SU-DHL-6 (cell line): ENCODE results near the gene ROR1.

Source experiments
- H2AFZ ChIP-seq: fragments of 200-600 bp; sonication (generic); 2 replicates; pipeline ENCODE4 v1.6.1; 2014; ENCODE audit warnings: low read depth, mild to moderate bottlenecking, moderate library complexity, mixed read lengths, antibody characterized with exemption, low read length; ENCODE audit not compliant: severe bottlenecking
- H3F3A ChIP-seq: fragments of 200-600 bp; shearing (Covaris generic); 2 replicates; pipeline ENCODE4 v1.6.0; 2016; ENCODE audit warnings: antibody characterized with exemption, mild to moderate bottlenecking; ENCODE audit not compliant: insufficient read depth
- H3K27ac ChIP-seq: fragments of 200-600 bp; sonication (generic); 2 replicates; pipeline ENCODE4 v1.5.1; 2016; ENCODE audit warnings: low read depth, mild to moderate bottlenecking, low read length, moderate library complexity, mixed read lengths
- H3K27me3 ChIP-seq: fragments of 200-600 bp; sonication (generic), shearing (Covaris generic); 2 replicates; pipeline ENCODE4 v1.6.0; 2014; ENCODE audit warnings: mild to moderate bottlenecking, low read length
- H3K36me3 ChIP-seq: fragments of 200-600 bp; sonication (generic); 2 replicates; pipeline ENCODE4 v1.6.1; 2014; ENCODE audit warnings: mild to moderate bottlenecking, low read length, mixed read lengths
- H3K4me2 ChIP-seq: fragments of 300-600, 200-600 bp; shearing (Covaris generic), sonication (generic); 2 replicates; pipeline ENCODE4 v1.6.0; 2014; ENCODE audit warnings: low read length, low read depth, mild to moderate bottlenecking; ENCODE audit not compliant: poor library complexity, severe bottlenecking
- H3K4me3 ChIP-seq: fragments of 200-600 bp; sonication (generic); 2 replicates; pipeline ENCODE4 v1.5.1; 2014; ENCODE audit warnings: antibody characterized with exemption, low read length, mild to moderate bottlenecking, mixed read lengths; ENCODE audit not compliant: insufficient read depth, poor library complexity, severe bottlenecking
- H3K79me2 ChIP-seq: fragments of 200-600 bp; sonication (generic); 2 replicates; pipeline ENCODE4 v1.6.1; 2014; ENCODE audit warnings: mild to moderate bottlenecking, low read length, moderate library complexity; ENCODE audit not compliant: insufficient read depth
- H3K9ac ChIP-seq: fragments of 200-600 bp; sonication (generic); 2 replicates; pipeline ENCODE4 v1.7.0; 2014; ENCODE audit warnings: mild to moderate bottlenecking, low read length
- H3K9me2 ChIP-seq: fragments of 200-600 bp; sonication (generic); replicated peaks from 2 replicates; pipeline ENCODE4 v1.6.1; 2014; ENCODE audit warnings: low read length; ENCODE audit not compliant: insufficient read depth
- H3K9me3 ChIP-seq: fragments of 200-600 bp; sonication (generic); 2 replicates; pipeline ENCODE4 v1.6.1; 2014; ENCODE audit warnings: low read length, mixed read lengths; ENCODE audit not compliant: insufficient read depth
- H4K20me1 ChIP-seq: fragments of 200-600 bp; sonication (generic); 2 replicates; pipeline ENCODE4 v1.6.1; 2014; ENCODE audit warnings: low read depth, mild to moderate bottlenecking, antibody characterized with exemption, low read length, moderate library complexity, mixed read lengths
- CTCF ChIP-seq: fragments of 200-600 bp; sonication (generic); IDR thresholded peaks from one replicate; pipeline ENCODE4 v1.5.1; 2017; ENCODE audit warnings: antibody characterized with exemption, mild to moderate bottlenecking, low read length, moderate library complexity; ENCODE audit not compliant: insufficient read depth, poor library complexity, severe bottlenecking
- EZH2phosphoT487 ChIP-seq: fragments of 200-600 bp; sonication (generic), shearing (Covaris generic); conservative IDR thresholded peaks from 2 replicates; pipeline ENCODE4 v1.6.1; 2018; ENCODE audit warnings: mild to moderate bottlenecking, antibody characterized with exemption, low read length, moderate library complexity, mixed read lengths

Gene ROR1

GRCh38 chr1:64200064-64200463 lies 426.2 kb downstream of the ROR1 start:
- H3K27me3 ChIP-seq: no peaks in the 10 kb centered on the region
- TF ChIP-seq EZH2phosphoT487 (no peak), CTCF (no peak)
- H3K36me3 ChIP-seq: no peaks in the 10 kb centered on the region
- H3K4me2 ChIP-seq: no peak overlapping the region
- no peak overlapping the region for H2AFZ ChIP-seq
- H3K4me3 ChIP-seq: no peak overlapping the region
- H4K20me1 ChIP-seq: no peaks in the 10 kb centered on the region
- no peaks in the 10 kb centered on the region for H3K79me2 ChIP-seq
- H3F3A ChIP-seq: no peaks in the 10 kb centered on the region
- no peaks in the 10 kb centered on the region for H3K9me3 ChIP-seq
- H3K9ac ChIP-seq: no peak overlapping the region
- no peak overlapping the region for H3K27ac ChIP-seq
- H3K9me2 ChIP-seq: no peaks in the 10 kb centered on the region

- Histone ChIP-seq H3K27me3 (no peaks in the 10 kb centered on the region), H3K27ac (no peak within 1 kb of the TSS), H3F3A (no peaks in the 10 kb centered on the region), H3K9ac (no peak within 1 kb of the TSS), H2AFZ (no peak within 1 kb of the TSS), H3K79me2 (no peaks in the 10 kb centered on the region), H3K4me2 (no peak within 1 kb of the TSS), H3K36me3 (no peaks in the 10 kb centered on the region), H4K20me1 (no peaks in the 10 kb centered on the region), H3K9me2 (no peaks in the 10 kb centered on the region), H3K4me3 (no peak within 1 kb of the TSS), H3K9me3 (no peaks in the 10 kb centered on the region)
- TF ChIP-seq CTCF (no peak), EZH2phosphoT487 (no peak)
These were observed 429.6 kb downstream of the ROR1 start, which contains the start of gene UBE2U for GRCh38 chr1:64203420-64203819. UBE2U (plus strand) TSS chr1:64203623; CDS start chr1:64204051, 428 bp downstream.

- H3K9me3 ChIP-seq: no peaks in the 10 kb centered on the region
- no peaks in the 10 kb centered on the region for H4K20me1 ChIP-seq
- H3K27ac ChIP-seq: no peak overlapping the region
- no peaks in the 10 kb centered on the region for H3K27me3 ChIP-seq
- H3K9ac ChIP-seq: no peak overlapping the region
- no peaks in the 10 kb centered on the region for H3K36me3 ChIP-seq
- no peak overlapping the region for H3K4me3 ChIP-seq
- no peak overlapping the region for H2AFZ ChIP-seq
- no peak overlapping the region for H3K4me2 ChIP-seq
- TF ChIP-seq CTCF (no peak), EZH2phosphoT487 (no peak)
- H3K79me2 ChIP-seq: no peaks in the 10 kb centered on the region
- no peaks in the 10 kb centered on the region for H3K9me2 ChIP-seq
- no peaks in the 10 kb centered on the region for H3F3A ChIP-seq
These were observed 435.4 kb downstream of the ROR1 start for GRCh38 chr1:64209221-64209620.
